Stimulated activated CD8-positive, alpha-beta memory T cell treated with anti-CD3 and anti-CD28 coated beads, Interleukin-12 subunit alpha, Interleukin-12 subunit beta, amount 100 ng/mL, for 24 hours (primary cell): ENCODE data around the gene ACKR2.
"Not testable (repeated sequence)": the region's sequence is repeated elsewhere in the genome, so short reads cannot be mapped to it uniquely, and the experiment has no call there.

Experiments used
- DNase-seq: peaks from one replicate; pipeline ENCODE4 v3.0.0-alpha.2; 2020; ENCODE audit errors: extremely low read depth

ACKR2 gene

DNA sequence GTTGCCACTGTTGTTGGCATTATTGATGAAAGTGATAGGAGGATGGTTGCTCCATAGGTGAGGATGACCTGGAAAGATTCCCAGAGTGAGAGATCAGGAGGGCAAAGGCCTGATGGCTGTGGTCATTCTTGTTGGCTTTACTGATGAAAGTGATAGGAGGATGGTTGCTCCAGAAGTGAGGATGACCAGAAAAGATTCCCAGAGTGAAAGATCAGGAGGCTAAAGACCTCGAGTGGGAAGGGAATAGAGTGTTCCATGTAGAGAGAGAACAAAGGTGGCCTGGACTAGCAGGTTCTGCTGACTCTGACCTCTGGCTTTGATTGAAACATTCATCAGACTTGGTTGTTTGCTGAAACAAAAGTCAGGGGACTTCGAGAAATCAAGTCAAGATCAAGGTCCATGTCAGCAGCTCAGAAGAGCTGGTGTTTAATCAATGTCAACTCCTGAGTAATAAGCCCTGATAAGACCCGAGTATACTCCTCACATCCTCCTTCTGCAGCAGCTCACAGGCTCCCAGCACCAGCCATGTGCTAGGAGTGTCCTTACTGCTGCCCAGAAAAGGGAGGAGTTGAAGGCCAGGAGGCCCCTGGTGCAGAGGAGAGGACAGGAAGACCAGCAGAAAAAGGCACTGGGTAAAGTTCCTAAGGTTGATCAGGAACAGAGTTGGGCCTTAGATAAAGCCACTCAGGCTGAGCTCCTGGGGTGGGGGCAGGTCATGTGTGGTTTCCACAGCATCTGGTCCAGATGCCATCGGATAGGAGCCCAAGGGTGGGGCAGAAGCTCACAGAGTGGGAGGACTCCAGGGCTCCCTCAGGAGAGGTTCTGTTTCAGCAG, 46.5 kb downstream of the ACKR2 start:
- no peak for DNase-seq

DNA sequence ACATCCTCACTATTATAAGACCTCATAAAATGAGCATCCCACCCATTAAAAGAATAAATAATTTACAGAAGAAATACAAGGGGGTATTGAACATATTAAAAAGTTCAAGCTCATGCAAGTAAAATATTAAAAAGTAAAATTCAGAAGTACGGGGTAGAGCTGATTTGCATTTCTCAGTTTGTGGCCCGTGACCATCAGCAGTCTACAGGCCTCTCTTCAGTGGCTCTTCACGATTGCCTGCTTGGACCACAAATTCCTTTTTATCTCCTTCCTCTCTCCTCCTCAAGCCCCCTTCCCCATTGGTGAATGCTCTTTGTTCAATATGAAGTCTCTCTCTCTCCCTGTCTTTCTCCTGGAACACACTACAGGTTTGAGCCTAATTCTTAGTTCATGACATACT, 47.3 kb downstream of the ACKR2 start:
- DNase-seq = no peak

DNA sequence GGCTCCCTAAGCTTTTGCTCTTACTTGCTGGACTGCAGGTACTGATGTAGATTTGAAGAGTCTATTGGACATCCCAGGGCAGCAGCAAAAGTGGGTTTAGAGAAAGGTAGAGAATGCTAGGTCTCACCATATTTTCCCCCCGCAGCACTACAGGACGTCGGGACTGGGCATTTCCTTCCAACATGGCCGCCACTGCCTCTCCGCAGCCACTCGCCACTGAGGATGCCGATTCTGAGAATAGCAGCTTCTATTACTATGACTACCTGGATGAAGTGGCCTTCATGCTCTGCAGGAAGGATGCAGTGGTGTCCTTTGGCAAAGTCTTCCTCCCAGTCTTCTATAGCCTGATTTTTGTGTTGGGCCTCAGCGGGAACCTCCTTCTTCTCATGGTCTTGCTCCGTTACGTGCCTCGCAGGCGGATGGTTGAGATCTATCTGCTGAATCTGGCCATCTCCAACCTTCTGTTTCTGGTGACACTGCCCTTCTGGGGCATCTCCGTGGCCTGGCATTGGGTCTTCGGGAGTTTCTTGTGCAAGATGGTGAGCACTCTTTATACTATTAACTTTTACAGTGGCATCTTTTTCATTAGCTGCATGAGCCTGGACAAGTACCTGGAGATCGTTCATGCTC, 55.2 kb downstream of the ACKR2 start:
- DNase-seq = no peak

DNA sequence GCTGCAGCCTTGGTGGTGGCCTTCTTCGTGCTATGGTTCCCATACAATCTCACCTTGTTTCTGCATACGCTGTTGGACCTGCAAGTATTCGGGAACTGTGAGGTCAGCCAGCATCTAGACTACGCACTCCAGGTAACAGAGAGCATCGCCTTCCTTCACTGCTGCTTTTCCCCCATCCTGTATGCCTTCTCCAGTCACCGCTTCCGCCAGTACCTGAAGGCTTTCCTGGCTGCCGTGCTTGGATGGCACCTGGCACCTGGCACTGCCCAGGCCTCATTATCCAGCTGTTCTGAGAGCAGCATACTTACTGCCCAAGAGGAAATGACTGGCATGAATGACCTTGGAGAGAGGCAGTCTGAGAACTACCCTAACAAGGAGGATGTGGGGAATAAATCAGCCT, 56.0 kb downstream of the ACKR2 start:
- DNase-seq = no peak

DNA sequence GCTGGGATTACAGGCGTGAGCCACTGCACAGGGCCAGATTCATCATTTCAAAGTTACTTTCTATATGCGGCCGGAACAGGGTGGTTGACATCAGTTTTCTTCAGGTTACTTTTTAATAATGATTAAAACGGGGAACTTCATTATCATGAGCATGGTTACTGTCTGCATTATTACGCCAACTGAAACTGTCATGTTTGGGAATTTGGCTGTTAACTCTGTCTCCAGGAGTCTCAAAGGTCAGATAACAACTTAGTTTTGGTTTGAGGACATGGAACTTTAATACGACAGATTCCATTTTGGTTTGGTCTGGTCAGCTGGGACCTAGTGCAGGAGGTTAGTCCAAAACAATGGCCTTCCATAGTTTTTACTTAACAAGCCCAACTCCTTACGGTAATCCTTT, 57.9 kb downstream of the ACKR2 start:
- DNase-seq = no peak

DNA sequence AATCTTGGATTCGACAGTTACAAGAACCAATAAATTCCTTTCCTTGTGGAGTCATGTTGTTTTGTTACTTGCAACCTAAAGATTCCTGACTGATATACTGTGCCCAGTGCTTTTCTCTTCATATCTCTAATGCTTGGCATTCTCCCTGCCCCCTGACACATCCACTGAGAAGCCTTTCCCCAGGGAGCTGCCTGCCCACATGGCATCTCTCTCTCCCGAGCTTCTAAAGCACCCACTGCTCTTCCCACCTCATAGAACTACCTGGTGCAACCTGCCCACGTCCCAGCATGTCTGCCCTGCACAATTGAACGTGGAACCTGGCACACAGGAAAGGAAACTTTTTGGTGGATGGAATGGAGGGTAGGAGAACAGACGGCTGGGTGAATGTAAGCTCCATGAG, 59.6 kb downstream of the ACKR2 start:
- no peak for DNase-seq

DNA sequence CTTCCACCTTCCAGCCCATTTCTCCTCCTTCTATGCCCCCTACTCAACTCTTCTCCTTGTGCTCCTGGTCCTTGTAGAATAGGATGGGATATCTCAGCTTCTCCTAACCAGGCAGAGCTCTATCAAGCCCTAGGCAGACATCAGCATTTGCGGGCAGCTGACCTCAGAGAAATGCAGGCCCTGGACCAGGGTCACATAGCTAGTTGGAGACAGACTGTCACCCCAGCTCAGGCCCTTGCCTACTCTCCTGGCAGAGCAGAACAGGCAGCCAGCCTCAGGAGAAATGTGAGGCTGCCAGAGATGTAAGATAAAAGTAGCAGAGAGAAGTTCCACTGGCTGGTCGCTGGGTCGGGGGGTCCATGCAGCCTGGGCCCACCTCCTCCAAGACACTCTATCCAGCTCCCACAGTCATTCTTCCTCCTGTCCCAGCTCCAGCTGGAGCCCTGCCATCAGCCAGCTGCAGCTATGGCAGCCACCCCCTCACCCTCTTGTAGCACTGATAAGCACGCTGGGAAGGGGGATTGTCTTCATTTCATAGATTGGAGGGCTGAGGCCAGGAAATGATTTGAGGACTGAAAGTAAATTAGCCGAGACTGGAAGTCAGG, 62.4 kb downstream of the ACKR2 start:
- DNase-seq = no peak

DNA sequence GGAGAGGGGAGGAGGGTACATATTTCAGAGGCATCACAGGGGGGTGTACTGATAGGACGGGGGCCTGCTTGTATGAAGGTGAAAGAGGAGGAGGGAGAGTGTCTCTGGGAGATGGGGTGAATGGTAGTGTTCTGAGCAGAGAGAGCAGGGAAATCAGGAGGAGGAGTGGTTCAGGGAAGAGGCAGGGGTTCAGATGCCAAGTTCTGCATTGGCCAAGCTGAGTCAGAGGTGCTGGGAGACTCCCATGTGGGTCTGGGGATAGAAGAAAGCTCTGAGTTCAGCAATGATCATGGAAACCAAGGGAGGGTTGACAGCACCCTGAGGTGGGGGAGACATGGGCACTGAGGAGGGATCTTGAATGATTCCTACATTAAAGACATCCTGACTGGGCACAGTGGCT, 63.5 kb downstream of the ACKR2 start:
- no peak for DNase-seq

DNA sequence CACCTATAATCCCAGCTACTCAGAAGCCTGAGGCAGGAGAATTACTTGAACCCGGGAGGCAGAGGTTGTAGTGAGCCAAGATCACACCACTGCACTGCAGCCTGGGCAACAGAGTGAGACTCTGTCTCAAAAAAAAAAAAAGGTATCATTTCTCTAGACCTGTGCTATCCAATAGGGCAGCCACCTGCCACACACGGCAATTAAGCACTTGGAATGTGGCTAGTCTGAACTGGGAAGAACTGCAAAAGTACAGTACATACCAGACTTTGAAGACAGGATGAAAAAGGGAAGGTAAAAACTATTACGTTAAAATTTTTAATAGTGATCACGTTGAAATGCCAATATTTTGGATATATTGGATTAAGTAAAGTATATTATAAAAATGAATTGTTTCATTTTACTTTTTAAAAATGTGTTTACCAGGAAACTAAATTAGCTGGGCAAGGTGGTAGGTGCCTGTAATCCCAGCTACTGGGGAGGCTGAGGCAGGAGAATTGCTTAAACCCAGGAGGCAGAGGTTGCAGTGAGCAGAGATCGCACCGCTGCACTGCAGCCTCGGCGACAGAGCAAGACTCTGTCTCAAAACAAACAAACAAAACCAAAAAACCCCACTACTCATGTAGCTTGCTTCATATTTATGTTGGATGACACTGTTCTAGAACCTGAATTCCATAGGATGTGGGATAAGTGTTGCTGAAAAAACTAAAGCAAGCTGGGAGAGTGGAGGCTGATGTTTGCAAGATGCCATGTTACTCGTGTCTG, 64.2 kb downstream of the ACKR2 start:
- DNase-seq = no peak

DNA sequence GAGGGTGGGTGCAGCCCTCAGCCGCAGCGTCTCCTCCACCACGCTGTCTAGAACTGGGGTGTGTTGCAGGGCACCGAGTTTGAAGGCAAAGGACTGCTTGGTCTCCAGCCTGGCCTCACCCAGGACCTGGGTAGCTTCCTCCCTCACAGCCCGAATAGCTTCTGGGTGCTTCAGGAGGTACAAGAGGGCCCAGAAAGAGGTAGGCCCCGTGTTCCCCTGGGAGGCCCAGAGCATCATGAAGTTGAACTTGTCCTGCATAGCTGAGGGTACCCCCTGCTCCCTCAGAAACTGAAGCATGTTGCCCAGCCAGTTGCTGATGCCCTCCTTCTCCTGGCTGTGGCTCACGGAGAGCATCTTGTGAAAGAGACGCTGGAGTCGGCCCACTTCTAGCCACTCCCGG, 65.5 kb downstream of the ACKR2 start:
- DNase-seq = no peak

DNA sequence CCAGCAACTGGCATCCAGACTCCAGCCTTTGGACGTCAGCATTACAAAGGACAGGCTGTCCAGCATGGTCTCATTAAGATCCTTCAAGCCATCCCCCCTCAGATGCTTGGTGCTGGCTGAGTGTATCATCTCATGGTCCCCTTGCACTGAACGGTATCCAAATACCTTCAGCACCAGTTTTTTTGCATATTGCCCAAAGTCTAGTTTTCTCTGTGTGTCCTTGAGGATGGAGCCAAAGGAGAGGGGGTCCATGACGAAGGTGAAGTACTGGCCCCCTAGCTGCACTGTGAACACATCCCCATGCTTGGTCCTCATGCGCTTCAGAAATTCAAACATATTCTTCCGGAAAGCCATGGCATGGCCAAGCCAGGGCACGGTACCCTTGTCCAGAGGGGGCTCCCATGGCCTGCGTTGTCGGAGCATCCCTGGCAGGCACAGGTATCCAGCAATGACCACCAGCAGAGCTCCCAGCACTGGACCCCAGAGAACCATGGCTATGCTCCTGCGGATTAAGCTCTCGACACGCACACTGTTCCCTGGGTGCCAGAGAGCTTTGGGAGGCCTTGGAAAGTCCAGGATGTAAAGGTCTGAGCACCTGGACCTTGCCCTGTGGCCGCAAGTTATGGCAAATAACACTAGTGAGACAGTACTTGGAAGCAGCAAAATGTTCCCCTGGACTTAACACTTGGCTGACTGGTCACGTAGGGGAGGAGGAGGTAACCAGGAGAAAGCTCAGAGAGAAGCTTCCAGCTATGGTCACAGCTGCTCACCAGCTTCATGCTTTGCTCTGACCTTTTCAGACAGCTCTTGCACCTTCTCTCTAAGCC, 66.3 kb downstream of the ACKR2 start, which contains the start of gene CYP8B1:
TSS of gene CYP8B1 (minus strand) at position 555 of the 827 bp plus-strand sequence. CDS start at position 492, 63 bp downstream.
- no peak for DNase-seq

DNA sequence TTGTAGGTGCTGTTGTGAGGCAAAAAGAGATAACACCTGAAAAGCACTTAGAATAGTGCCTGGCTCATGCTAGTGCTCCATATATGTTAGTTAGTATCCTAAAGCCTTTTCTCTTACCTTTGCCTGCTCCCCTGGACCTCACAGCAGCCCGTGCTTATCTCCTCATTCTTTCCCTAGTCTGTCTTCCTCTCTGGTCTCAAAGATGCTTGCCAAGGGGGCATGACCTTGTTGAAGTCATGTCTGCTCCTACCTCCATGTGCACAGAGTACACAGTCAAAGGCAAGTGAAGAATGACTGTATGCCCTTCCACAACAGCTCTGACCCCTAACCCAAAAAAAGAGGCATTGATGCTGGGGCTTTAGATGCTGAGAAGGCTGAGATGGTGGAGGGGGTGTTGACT, 67.2 kb downstream of the ACKR2 start:
- DNase-seq = no peak

DNA sequence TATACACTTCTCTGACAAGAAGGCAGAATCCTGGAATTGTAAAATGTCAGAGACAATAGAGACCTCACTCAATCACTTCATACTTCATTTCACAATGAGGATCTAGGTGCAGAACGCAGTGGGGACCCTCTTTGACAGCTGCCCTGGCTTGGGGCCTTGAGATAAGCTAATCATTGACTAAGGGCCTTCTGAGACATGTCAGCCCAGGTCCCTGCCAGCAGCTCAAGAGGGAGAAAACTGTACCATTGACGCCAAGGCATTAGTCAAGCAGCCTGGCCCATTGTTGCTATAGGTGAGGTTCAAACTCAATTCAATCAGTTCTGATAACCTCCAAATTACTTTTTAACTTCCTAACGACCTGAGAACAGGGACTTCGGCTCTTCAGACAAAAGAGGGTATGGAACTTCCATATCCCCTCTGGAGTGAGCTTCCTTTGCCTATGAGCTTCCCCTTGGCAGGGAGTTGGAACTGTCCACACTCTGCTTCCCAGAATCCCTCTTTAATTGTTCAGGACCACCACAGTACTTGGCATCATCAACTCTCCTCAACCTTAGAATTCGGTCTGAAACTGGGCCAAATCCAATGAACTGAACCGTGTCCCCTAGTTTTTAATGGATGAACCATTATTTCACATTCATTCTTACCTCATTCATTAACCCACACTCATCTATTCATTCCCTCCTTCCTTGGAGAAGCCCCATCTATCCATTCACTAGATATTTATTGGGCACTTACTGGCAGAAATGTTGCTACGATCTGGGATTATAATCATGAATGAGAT, 67.9 kb downstream of the ACKR2 start:
- DNase-seq = no peak

DNA sequence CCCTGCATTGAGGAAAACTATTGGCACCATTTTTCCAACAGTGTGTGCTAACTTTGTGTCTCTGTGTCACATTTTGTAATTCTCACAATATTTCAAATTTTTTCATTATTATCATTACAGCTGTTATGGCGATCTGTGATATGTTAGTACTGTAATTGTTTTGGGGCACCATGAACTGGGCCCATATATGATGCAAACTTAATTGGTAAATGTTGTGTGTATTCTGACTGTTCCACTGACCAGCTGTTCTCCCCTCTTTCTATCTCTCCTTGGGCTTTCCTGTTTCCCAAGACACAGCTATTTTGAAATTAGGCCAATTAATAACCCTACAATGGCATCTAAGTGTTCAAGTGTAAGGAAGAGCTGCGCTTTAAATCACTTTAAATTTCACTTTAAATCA, 68.6 kb downstream of the ACKR2 start:
- no peak for DNase-seq

DNA sequence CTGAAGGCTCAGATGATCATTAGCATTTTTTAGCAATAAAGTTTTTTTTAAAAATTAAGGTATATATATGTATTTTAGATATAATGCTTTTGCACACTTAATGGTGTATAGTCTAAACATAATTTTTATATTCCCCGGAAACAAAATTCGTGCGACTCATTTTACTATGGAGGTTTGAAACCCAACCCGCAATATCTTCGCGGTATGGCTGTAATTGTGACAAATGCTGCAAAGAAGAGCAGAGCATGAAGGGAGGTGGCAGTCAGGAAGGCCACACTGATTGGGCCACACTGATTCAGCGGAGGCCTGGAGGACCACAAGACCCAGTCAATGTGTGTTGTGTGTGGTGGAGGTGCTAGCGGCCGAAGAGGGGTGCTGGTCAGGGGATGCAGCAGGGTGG, 70.9 kb downstream of the ACKR2 start:
- DNase-seq = no peak

DNA sequence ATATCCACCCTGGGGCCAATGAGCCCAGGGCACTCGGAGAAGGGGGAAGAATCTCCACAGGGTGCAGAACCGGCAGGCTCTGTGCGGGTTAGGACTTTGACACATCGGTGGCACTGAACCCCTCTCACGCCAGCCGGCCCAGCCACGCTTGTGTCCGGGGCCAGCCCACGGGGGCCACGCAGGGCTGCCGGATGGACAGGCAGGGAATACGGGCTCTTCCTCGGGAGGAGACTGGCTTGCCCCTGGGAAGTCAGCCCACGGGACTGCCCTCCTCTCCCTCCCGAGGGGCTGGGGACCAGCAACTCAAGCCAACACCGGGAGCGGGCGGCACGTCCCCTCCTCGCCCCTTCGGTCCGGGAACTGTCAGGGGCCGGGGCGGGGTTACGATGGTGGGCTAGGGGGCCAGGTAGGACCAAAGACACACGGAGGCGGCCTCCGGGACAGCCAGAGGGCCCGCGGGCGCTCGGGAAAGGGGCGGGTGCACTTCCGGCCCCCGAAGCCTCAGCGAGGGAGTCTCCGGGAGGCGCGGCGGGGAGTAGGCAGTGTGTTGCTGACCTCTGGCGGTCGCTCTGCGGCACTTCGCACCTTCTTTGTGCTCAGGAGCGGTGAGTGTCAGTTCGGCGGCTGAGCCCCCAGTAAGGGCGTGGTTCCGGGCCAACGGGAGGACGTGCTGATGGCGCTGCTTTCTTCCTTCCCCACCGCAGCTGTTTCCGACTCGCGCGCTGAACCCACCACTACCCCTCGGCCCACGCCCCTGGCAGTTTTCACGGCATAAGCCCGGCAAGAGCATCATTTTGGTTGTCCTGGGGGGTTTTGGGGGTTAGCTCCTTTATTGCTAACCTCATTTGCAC, 71.6 kb downstream of the ACKR2 start:
- DNase-seq = peak; percentile 72

DNA sequence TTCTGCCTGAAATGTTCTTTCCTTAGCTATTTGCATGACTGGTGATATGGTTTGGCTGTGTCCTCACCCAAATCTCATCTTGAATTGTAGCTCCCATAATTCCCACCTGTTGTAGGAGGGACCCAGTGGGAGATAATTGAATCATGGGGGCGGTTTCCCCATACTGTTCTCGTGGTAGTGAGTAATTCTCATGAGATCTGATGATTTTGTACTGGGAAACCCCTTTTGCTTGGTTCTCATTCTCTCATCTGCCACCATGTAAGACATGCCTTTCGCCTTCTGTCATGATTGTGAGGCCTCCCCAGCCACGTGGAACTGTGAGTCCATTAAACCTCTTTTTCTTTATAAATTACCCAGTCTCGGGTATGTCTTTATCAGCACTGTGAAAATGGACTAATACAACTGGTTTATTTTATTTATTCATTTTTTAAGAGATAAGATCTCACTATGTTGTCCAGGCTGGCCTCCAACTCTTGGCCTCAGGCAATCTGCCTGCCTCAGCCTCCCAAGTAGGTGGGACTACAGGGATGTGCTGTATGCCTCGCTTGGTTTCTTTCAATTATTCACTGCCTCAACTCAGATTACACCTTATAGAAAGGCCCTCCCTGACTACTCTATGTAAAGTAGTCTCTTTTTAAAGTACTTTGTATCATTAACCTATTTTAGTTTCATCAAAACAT, 74.1 kb downstream of the ACKR2 start:
- not testable (repeated sequence) for DNase-seq

DNA sequence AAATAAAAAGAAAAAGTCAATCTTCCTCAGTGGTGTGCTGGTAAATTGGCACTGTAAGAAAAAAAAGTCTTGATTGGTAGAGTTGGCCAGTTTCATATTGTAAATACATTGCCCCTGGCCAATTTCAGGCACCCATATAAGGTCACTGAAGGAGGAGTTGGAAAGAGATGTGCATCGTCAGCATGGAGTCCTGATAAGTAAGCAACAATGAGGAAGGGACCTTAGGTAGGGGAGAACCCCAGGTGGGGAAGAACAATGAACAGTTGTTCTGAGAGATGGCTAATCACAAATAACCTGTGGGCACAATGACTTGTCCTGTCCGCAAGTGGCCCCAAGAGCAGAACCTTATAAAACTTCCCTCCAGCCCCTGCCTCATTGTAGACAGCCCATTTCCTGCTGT, 75.1 kb downstream of the ACKR2 start:
- no peak for DNase-seq

DNA sequence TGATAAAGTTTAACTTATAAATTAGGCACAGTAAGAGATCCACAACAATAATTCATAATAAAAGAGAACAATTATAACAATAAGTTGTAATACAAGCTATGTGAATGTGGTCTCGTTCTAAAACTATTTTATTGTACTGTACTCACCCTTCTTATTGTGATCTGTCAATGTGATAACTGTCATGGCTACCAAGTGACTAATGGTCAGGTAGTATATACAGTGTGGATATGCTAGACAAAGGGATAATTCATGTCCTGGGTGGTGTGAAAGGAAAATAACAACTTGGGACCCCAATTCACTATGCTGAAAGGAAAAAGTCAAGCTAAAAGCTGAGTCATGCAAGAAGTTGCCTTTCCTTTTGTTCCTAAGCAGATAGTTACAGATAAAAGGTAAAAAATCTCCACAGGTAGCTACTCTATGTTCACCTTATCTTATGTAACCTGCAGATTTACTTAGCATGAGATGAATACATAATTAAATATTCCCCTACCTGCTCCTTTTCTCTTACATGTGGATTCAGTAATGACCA, 77.1 kb downstream of the ACKR2 start:
- DNase-seq = no peak
